ENCODE data around the gene LRRC41.
"Not testable (repeated sequence)": the region's sequence is repeated elsewhere in the genome, so short reads cannot be mapped to it uniquely, and the experiment has no call there.

The LRRC41 gene

GRCh38 chr1:46244656-46245371 lies 58.6 kb downstream of the LRRC41 start:
- no peak for DNase-seq (ENCODE audit: low read depth)

- not testable (repeated sequence) for DNase-seq (ENCODE audit: low read depth)
Measured at GRCh38 chr1:46243831-46244230, 59.6 kb downstream of the LRRC41 start.

- no peak for DNase-seq (ENCODE audit: low read depth)
Measured at GRCh38 chr1:46242918-46243317, 60.5 kb downstream of the LRRC41 start.

- DNase-seq (ENCODE audit: low read depth) = not testable (repeated sequence)
Measured at GRCh38 chr1:46241733-46242132, 61.7 kb downstream of the LRRC41 start.

GRCh38 chr1:46238865-46239264 lies 64.6 kb downstream of the LRRC41 start:
- not testable (repeated sequence) for DNase-seq (ENCODE audit: low read depth)

- DNase-seq (ENCODE audit: low read depth) = no peak
Measured at GRCh38 chr1:46236882-46237281, 66.5 kb downstream of the LRRC41 start.

GRCh38 chr1:46231231-46231630 lies 72.2 kb downstream of the LRRC41 start:
- not testable (repeated sequence) for DNase-seq (ENCODE audit: low read depth)

Data from stimulated activated CD8-positive, alpha-beta memory T cell treated with anti-CD3 and anti-CD28 coated beads, Interleukin-15, amount 100 ng/mL, for 24 hours (primary cell).